Ecto neural progenitor cell (in vitro differentiated cells): ENCODE data around the gene FAAP20.
A peak's percentile ranks its signal among the peaks of the same experiment; 100 is the strongest.

Experiments used
- DNase-seq: peaks from one replicate; pipeline ENCODE4 v3.0.0-alpha.2; 2018; ENCODE audit warnings: low spot score

FAAP20 gene

GRCh38 chr1:2194898-2195673, 514 bp upstream of the FAAP20 start:
- DNase-seq, result peak; percentile 92

DNA sequence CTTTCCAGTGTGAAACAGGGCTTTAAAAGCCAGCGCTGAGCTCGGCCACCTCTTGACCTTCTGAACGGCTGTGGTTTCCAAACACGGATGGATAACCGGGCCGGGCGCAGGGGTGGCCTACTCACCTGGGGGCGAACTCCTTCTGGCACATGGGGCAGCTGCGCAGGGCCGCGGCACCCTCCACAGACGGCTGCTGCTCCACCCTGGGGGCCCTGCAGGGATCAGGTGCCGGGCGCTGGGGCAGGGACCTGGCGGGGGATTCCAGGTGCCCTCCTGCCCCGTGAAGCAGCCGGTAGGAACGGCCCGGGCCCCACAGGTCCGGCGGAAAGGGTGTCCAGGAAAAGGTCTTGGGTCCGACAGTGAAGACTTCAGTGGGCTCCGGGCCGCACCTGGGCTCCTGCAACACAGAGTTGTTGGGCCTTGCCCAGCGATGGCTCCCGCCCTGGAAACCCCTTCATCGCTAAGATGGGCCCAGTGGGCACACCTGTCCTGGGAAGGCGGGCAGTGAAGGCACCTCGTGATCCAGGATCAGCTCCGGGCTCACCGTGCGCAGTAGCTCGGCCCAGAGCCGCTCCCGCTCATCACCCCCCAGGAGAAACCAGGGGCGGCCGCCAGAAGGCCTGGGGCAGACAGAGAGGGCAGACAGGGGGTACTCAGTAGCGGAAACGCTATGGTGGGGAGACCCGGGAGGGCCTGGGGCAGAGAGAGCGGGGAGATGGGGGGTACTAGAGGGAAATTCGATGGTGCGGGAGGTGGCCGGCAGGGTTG, 874 bp downstream of the FAAP20 start:
- no peak for DNase-seq

- DNase-seq, result no peak
Observed at GRCh38 chr1:2192031-2192995, 2.3 kb downstream of the FAAP20 start.

DNA sequence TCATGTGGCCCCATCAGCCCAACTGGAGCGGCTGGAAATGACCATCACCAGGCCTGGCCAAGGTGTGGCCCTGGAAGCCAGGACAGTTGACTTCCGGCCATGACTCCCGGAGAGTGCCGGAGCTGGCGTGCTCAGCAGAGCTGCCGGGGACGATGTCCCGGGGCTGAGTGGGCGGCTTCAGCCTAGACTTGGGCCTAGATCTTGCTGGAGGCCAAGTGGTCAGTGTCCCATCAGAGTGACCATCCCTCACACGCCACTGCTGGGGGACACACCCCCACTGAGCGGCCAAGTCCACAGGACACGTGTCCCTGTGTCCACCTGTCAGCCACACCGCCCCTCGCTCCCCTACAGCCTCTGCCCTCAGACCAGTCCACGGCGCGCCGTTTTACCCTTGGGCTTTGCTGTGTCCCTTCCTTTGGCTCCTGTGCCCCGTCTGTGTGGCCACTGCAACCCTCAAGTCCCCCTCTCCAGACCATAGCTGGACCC, 4.0 kb downstream of the FAAP20 start:
- no peak for DNase-seq

GRCh38 chr1:2189459-2190425, 4.8 kb downstream of the FAAP20 start:
- DNase-seq, result peak; percentile 95

DNA sequence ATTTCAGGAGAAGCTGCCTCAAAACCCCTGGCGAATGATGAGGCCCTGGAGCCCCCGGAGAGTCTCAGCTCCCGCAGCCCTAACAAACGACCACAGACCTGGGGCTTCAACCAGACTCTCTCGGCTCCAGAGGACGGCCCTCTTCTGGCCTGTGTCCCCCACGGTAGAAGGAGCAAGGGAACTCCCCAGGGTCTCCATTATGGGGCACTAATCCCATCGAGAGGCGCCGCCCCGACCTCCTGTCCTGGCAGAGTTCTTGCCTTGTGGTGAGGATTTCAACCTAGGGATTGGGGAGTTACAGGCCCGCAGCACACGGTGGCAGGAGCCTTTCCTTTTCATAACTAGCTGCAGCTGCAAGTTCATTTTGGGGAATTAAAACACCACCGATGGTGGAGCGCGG, 6.2 kb downstream of the FAAP20 start:
- no peak for DNase-seq

- DNase-seq, result no peak
Observed at GRCh38 chr1:2187619-2188018, 7.0 kb downstream of the FAAP20 start.

DNA sequence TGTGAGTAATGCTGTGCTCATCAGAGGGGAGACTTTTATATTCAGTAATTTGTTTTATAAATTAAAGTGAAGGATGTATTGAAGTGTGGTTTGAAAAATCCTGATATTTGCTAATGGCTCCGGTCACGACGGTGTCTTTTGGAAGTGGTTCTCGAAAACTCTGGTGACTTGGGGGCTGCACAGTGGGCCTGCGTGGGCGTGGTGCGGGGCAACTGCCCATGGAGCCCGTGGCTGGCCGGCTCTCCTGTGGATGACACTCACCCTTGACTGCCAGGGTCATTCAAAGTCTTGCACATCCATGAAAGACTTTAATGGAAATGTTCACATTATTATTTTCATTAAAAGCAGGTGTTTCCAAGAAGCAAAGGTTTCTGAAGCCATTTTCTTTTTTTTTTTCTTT, 7.7 kb downstream of the FAAP20 start:
- DNase-seq, result no peak

DNA sequence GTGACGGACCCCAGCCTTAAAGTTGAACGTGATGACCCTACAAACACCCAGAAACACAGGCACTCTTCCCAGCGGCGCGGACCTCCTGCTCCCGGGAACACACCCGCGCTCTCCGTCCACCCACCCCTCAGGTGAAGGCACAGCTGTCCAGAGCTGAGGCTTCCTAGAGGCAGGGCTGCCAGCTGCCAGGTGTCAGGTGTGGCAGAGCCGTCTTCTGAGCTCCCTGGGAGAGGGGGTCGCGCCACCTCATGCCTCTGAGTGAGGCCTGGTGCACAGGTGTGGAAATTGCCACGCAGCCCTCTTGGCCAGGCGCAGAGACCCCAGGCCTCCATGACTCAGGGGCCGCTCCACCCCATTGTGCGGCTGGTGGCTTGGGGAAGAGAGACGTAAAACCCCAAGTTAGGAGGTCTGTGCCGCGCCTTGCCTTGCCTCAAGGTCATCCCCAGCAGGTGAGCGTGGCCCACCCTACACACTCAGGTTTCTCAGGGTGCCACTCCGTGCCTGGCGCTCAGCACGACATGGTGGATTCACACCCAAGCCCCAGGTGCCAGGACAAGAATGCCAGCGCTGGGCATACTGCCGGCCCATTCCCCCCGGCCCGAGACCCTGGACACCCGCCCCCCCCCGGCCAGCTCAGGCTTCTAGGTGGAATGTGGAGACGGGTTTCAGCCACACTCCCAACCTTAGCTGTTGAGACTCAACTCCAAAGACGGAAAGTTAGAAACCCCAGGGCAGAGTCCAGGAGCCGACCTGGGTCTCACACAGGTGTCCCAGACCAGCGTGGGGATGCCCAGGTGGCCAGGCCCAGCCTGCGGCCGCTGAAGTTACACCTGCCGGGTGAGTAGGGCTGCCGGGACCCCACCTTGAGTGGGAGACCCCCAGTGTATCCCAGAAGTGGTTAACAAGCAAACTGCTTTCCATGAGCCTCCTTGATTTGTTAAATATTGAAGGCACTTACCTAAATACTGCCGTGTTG, 8.4 kb downstream of the FAAP20 start:
- DNase-seq, result no peak

GRCh38 chr1:2184934-2185333, 9.6 kb downstream of the FAAP20 start:
- DNase-seq, result no peak

- no peak for DNase-seq
Observed at GRCh38 chr1:2184531-2184930, 10.0 kb downstream of the FAAP20 start.

- DNase-seq, result no peak
Observed at GRCh38 chr1:2183937-2184334, 10.6 kb downstream of the FAAP20 start.

DNA sequence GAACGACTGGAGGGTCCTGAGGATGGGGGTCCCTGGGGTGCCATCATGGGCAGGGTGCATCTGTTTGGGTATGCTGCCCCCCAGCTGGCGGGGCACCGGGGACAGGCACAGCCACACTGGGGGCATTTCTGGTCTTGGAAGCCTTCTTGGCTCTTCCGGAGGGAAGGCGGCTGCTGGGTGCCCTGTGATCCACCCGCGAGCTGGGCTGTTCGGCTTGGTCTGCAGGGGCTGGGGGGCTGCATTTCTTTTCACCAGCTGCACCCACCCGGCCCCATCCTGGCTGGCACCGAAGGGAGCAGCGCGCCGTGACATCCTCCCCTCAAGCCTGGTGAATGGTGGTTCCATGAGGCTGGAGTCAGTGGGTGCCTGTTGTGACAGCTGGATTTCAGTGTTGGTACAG, 12.2 kb downstream of the FAAP20 start:
- DNase-seq, result no peak

GRCh38 chr1:2181752-2182151, 12.8 kb downstream of the FAAP20 start:
- DNase-seq, result no peak

DNA sequence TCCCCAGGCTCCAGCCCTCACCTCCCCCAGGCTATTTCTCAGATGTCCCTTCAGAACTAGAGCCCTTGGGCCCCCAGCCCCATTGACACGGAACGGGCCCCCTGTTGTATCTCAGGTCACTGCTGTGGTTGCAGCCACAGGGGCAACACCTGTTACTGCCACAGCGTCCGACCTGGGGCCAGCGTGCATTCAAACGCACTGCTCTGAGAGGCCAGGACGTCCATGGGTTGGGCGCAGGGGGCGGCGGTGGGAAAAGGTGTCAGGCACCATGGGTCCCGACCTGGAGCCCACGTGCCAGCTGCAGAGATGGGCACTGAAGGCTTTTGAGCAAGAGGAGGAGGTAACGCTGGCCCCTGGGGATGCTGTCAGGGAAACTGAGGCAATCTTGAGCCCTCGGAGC, 13.3 kb downstream of the FAAP20 start:
- no peak for DNase-seq

DNA sequence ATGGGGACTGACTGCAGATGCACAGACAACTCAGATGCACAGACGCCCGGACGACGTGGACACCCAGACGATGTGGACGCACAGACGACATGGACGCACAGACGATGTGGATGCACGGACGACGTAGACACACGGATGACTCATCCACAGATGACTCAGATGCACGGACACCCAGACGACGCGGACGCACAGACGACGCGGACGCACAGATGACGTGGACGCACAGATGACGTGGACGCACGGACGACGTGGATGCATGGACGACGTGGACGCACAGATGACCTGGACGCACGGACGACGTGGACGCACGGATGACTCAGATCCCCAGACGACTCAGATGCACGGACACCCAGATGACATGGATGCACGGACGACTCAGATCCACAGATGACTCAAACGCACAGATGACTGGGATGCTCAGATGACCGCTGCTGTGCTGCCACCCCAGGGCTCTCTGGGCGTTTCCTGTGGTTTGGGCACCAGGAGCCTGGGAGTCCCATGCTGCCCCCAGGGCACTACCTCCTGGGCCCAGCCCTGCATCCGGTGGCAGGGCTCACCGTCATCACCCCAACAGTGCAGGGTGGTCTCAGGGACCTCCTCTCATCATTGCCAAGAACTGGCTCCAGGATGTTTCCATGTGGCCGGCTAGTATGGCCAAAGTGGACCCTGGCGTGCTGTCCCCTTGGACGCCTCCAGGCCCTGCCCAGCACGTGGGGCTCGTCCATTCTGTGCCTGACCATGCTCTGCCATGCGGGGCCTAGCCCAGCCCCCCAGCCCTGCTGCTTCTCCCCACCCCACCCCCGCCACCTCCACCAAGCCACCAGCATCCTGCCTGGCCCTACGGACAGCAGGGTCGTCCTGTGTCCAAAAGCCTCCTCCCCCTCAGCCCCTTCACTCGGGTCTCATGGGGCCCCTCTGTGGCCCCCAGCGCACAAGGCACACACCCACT, 14.0 kb downstream of the FAAP20 start:
- DNase-seq, result no peak

DNA sequence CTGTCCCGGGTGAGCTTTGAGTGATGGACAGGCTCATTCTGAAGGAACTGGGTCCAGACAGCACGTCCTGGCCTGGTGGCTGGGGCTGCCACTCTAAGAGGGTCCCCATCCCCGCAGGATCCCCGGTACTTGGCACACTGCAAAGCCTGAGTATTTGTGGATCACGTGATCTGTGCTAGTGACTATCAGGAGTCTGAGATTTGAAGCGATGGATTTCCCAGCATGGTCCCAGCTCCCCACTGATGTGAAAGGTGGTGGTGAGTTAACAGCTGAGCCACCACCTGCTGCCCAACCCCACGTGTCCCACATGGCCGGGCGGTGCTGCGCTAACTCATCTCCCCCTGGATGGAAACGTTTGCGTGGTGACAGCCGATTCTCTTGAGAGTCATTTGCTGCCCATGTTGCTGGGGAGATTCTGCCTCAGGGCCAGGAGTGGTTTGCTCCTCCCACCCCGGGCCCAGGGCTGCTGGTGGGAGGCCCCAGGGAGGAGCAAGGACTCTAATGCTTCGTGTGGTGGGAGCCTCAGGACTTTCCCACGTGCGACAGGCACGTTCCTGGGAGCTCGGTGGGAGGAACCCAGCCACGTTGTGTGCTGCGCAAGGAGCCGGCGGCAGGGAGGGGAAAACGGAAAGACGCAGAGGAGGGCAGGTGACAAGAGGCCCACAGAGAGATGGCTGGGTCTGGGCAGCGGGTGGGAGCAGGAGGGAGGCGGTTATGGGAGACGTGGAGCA, 15.1 kb downstream of the FAAP20 start:
- DNase-seq, result no peak

DNA sequence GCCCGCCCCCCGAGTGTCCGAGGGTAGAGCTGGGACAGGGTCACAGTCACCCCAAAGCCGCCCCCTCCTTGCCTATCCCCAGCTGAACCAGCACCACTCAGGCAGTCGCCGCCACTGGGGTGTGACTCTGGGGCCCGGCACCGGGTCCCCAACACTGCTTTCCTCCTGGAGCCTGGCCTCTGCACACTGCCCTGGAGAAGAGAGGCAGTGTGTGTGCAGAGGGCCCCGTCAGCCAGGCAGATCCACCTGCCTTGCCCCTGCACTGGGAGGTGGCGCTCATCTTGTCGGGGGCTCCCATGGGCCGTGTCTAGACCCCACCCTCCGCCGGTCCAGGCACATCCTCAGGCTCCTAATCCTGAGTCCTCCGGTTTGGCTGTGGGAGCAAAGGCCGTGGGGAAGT, 15.7 kb downstream of the FAAP20 start:
- DNase-seq, result no peak
